AG04450 (cell line): ENCODE results near the gene PTPRD. TPM values are rescaled to one million over a fixed set of nuclear protein-coding genes. Genes with fewer than 3 reads are reported as not detected.

ENCODE experiments used
- CTCF ChIA-PET: fragments of 300-600, 350-600 bp; formaldehyde crosslinking; extraction: SDS; loops from one replicate; lab custom pipeline; 2022; ENCODE audit warnings: antibody characterized with exemption, inconsistent platforms; lab: Charles Lee
- POLR2A ChIA-PET: fragments of 350-600 bp; formaldehyde crosslinking; extraction: SDS; loops from one replicate; lab custom pipeline; 2021; ENCODE audit warnings: antibody characterized with exemption, inconsistent platforms; lab: Yijun Ruan, JAX
- DNase-seq: peaks from one replicate; pipeline ENCODE4 v3.0.0-alpha.2; 2011; ENCODE audit warnings: low read depth, low spot score
- H3K27ac ChIP-seq: one replicate; pipeline ENCODE4 v1.5.1; 2012; ENCODE audit warnings: low read depth, low read length, control low read depth
- H3K27me3 ChIP-seq: one replicate; pipeline ENCODE4 v1.6.0; 2012; ENCODE audit warnings: low read length; ENCODE audit not compliant: control insufficient read depth, insufficient read depth
- H3K4me3 ChIP-seq: 2 replicates; pipeline ENCODE4 v1.5.1; 2011; ENCODE audit warnings: mild to moderate bottlenecking, low read depth, low read length, control low read depth
- H3K9me3 ChIP-seq: 2 replicates; pipeline ENCODE4 v1.5.1; 2012; ENCODE audit warnings: low read length; ENCODE audit not compliant: control insufficient read depth, insufficient read depth
- polyA plus RNA-seq: library from polyadenylated mRNA; depleted of rRNA; stranded (reverse); fragments of >200 nt; gene quantifications from 2 replicates; pipeline ENCODE4 v1.2.3, GENCODE V29; 2011
- TF ChIP-seq, protein P1 (sequence below): IDR thresholded peaks from 2 replicates; pipeline ENCODE4 v1.5.1; 2011; ENCODE audit warnings: low read depth, low read length, control low read depth, inconsistent platforms

Gene PTPRD
- polyA plus RNA-seq, 1 experiment = 0.19 TPM

DNA sequence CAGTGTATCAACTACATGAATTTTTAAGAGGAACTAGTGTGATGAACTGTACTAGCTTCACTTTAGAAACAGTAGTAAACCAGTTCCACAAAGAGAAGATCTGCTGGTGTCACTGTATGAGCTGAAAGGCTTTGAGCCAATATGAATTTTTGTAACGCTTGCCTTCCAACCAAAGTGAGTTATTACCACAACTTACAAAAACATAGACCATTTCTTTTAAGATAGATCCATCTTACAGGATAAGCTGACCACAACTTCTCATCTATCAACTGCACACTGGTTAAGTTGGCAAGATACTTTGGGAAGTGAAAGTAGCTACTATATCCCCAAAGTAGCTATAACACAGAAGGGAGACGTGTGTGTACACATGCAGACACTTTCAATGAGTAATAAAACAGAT lies 1963.6 kb downstream of the PTPRD start:
- TF ChIP-seq, protein P1, sequence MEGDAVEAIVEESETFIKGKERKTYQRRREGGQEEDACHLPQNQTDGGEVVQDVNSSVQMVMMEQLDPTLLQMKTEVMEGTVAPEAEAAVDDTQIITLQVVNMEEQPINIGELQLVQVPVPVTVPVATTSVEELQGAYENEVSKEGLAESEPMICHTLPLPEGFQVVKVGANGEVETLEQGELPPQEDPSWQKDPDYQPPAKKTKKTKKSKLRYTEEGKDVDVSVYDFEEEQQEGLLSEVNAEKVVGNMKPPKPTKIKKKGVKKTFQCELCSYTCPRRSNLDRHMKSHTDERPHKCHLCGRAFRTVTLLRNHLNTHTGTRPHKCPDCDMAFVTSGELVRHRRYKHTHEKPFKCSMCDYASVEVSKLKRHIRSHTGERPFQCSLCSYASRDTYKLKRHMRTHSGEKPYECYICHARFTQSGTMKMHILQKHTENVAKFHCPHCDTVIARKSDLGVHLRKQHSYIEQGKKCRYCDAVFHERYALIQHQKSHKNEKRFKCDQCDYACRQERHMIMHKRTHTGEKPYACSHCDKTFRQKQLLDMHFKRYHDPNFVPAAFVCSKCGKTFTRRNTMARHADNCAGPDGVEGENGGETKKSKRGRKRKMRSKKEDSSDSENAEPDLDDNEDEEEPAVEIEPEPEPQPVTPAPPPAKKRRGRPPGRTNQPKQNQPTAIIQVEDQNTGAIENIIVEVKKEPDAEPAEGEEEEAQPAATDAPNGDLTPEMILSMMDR = no peak
- H3K27ac ChIP-seq = no peak overlapping the region
- H3K9me3 ChIP-seq = peaks cover 6% of the 10 kb centered on the region
- H3K4me3 ChIP-seq = no peak overlapping the region
- no peaks in the 10 kb centered on the region for H3K27me3 ChIP-seq
- no peak for DNase-seq
- POLR2A ChIA-PET = no interaction called here
- CTCF ChIA-PET = no interaction called here

DNA sequence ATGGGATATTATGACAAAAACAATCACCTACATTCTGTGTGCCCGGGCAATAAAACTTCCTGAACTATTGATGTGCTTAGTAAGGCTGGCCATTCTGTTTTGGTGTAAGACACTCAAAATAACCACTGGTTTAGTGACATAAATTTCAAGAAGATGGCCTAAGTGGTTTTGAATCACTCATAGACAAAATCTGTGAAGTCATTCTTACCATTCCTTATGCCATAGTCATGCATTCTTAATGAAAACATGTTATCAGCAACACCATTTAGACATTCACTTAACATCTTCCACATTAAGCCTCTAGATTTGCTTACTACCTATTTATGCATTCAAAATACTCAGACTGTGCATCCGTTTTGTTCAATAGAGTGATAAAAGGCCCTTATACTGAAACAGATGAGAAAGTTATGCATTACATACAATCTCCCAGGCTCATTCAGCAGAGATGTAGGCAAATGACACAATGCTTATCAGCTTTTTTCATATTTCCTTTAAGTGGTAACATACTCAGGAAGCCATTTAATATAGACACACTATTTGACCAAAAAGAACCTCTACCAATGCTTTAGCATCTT lies 1964.4 kb downstream of the PTPRD start:
- Histone ChIP-seq H3K27me3 (no peaks in the 10 kb centered on the region), H3K4me3 (no peak overlapping the region), H3K9me3 (peaks cover 13% of the 10 kb centered on the region), H3K27ac (no peak overlapping the region)
- TF ChIP-seq, protein P1 = no peak
- DNase-seq = no peak
- POLR2A ChIA-PET = no interaction called here
- CTCF ChIA-PET = no interaction called here

DNA sequence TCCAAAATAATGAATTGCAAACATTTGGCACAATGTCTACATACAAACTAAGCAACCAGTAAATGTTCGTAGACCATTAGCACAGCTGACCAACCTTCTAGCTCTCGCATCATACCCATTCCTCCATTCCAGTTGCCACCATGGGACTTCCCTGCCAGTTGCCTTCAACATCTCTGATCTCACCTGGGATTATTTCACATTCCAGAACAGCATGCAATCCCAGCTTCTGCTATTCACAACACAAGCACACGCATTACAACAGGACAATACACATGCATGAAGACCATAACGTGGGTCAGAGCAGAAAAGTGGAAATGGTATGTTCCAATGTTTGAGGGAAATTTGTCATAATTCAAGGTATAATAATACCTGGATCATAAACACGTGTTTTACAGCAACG lies 1965.0 kb downstream of the PTPRD start:
- peaks cover 14% of the 10 kb centered on the region for H3K9me3 ChIP-seq
- no peak for DNase-seq
- no peak overlapping the region for H3K27ac ChIP-seq
- CTCF ChIA-PET = no interaction called here
- TF ChIP-seq, protein P1 = no peak
- POLR2A ChIA-PET = no interaction called here
- H3K27me3 ChIP-seq = no peaks in the 10 kb centered on the region
- H3K4me3 ChIP-seq = no peak overlapping the region

DNA sequence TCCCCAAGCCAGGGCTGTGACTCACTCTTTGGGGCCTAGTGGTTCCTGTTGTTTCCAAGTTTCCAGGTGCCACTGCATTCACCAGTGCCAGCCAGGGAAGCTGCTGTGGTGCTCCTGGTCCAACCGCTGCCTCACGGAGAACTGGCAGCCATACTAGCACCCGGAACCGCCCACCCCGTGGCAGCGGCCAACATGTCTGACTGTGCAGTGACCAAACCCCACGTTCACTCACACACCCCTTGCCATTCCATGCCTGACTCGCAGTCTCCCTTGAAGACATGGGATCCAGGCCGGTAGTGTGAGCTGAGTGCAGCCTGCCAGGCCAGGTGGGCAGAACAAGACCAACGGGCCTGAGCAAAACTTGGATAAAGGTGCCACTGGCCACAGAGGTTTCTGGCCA lies 1968.2 kb downstream of the PTPRD start:
- ChIA-PET POLR2A (no interaction called here), CTCF (no interaction called here)
- TF ChIP-seq, protein P1 = no peak

DNA sequence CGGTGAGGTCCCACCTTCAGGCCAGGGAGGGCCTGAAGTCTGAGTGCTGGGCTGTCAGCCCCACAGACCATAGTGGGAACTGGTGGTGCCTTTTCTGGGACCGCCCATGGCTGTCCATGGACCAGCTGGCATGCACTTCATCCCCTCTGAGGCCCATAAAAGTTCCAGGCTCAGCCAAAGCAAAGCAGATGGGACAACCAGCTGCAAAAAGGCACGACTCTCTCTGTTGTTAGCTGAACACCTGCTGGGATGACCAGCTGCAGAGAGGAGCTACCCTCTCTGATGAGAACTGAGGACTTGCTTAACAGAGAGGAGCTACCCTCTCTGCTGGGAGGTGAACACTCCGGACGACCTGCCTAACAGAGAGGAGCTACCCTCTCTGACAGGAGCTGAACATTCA lies 1968.9 kb downstream of the PTPRD start:
- Histone ChIP-seq H3K27ac (no peak overlapping the region), H3K4me3 (no peak overlapping the region), H3K9me3 (peaks cover 14% of the 10 kb centered on the region), H3K27me3 (no peaks in the 10 kb centered on the region)
- POLR2A ChIA-PET = no interaction called here
- CTCF ChIA-PET = no interaction called here
- no peak for DNase-seq
- TF ChIP-seq, protein P1 = no peak

More for the DNA sequence above, 1968.2 kb downstream of the PTPRD start:
- DNase-seq = no peak
- H3K27me3 ChIP-seq = no peaks in the 10 kb centered on the region
- no peak overlapping the region for H3K4me3 ChIP-seq
- peaks cover 14% of the 10 kb centered on the region for H3K9me3 ChIP-seq
- no peak overlapping the region for H3K27ac ChIP-seq
